GM12872 (cell line): Measurements from ENCODE around the gene FGF14.

Experiments used
- CTCF ChIP-seq: IDR thresholded peaks from 3 replicates; pipeline ENCODE4 v1.5.1; 2011; ENCODE audit warnings: low read depth, mild to moderate bottlenecking, low read length, moderate library complexity; ENCODE audit not compliant: insufficient read depth

FGF14 gene

DNA sequence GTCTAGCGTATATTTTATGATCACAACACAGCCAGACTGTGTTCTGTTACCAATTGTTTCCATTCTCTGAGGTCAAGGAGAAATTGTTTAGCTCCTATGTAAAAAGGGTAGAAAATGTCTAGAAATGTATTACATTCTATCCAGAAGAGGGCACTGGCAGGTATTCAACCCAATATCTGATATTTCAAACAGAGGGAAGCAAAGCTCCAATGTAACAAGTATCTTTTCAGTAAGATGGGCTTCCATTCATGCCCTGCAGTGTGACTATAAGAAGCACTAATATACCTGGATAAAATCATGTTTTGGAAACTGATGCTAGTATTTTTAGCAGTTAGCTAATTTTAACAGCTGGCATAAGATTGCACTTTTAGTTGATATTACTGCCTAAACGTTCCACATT, 312.7 kb downstream of the FGF14 start:
- TF ChIP-seq CTCF: no peak

DNA sequence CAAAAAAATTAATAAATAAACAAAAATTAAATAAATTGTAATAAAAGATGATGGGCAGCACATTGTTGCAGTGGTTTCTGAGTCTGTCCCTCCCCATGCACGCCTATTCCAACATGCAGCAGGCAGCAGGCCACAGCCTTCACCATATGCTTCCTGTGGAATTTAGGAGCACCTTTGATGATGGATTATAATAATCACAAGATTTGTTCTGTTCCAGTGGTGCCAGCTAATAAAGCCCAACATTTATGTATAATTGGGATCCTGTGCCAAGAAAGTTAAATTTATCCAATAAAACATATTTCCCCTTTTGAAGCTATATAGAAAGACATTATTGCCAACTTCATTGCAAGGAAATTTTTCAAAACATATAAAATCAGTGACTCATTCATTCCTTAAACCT, 328.6 kb downstream of the FGF14 start:
- TF ChIP-seq CTCF: no peak

DNA sequence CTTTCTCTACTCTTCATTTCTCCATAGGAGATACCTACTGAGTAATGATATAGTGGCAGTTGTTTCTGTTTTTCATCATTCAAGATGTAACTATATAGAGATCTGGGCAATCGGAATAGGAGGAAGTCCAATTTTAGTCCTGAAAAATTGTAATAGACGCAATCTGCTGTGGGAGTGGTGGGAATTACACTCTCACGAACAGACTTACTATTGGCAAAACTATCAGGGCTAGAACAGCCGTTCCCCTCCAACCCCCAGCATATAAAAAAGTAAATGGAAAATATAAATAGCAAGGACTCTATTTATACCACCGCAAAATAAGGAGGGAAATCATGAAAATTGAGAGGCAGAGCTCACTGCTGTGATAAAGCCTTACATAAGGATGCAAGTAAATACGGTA, 330.1 kb downstream of the FGF14 start:
- TF ChIP-seq CTCF: no peak

DNA sequence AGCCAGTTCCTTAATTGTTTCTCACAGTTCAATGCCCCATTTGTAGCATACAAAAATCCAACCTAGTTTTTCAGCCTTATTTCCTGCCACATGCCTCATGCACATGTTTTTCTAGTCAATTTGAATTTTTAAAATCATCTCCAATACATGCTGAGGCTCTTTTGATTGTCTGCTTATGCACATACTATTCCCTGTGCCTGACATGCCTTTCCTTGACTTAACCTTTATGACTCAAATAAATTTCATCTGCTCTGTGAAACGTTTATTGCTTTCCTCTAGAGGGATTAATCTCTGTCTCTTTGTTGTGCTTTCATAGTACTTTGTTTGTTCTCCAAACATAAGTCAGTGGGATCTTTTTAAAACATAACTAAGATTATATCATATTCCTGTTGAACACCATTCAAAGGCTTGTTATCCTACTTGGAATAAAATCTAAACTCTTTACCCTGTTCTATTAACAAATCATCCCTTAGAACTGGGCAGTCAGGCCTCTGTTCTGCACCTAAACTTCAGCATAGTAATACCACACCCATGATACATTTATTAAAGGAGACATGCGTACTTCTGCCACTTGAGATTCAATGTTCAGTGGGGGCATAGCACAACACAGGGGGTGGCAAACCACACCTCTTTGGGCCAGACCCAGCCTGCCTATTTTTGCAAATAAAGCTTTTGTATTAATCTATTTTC, 346.6 kb downstream of the FGF14 start:
- no peak for TF ChIP-seq CTCF

GRCh38 chr13:102049853-102050252, 352.0 kb downstream of the FGF14 start:
- TF ChIP-seq CTCF: no peak

- no peak for TF ChIP-seq CTCF
Observed at GRCh38 chr13:102045731-102046130, 356.1 kb downstream of the FGF14 start.

DNA sequence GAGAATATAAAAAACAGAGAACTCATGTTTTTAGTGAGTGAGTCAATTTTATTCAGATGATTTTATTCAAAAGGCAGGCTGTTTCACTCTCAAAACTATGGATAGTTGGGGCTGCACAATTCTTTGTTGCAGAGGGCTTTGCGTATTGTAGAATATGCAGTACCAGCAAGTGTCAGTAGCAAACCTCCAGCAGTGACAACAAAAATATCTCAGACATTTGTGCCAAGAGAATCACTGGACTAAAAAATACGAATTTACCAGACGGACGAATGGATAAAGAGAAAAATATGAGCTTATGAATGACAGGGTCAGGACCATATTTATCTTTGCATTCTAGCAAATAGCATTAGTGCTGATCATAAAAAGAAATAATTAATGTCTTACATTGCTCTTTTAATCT, 359.1 kb downstream of the FGF14 start:
- TF ChIP-seq CTCF: no peak
